NCI-H524 (cell line): ENCODE data around the gene CES5A.
"Not testable (repeated sequence)": the region's sequence is repeated elsewhere in the genome, so short reads cannot be mapped to it uniquely, and the experiment has no call there.

Source experiments
- DNase-seq, 2 experiments: peaks; one replicate each; lab custom pipeline; 2025; lab: John Stamatoyannopoulos, UW

Gene CES5A, protein sequence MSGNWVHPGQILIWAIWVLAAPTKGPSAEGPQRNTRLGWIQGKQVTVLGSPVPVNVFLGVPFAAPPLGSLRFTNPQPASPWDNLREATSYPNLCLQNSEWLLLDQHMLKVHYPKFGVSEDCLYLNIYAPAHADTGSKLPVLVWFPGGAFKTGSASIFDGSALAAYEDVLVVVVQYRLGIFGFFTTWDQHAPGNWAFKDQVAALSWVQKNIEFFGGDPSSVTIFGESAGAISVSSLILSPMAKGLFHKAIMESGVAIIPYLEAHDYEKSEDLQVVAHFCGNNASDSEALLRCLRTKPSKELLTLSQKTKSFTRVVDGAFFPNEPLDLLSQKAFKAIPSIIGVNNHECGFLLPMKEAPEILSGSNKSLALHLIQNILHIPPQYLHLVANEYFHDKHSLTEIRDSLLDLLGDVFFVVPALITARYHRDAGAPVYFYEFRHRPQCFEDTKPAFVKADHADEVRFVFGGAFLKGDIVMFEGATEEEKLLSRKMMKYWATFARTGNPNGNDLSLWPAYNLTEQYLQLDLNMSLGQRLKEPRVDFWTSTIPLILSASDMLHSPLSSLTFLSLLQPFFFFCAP

DNA sequence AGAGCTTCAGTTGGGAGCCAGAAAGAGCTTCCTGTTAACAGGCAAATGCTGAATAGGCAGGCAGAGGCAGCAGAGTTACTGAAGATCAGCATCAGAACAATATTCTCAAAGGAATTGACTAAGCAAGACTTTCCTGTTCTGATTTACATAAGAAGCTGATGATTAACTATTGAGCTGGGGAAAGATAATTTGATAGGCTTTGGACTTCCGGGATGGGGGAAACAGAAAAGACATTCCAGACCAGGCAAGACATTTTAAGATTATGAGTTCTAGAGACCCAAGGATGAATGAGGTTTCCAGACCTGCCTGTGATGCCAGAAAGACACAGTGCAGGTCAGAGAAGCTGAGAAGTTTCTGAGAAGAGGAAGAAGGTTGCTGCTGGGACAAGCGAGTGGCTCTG is at the start of gene CES5A:
TSS of gene CES5A (minus strand) at position 101 of the 400 bp plus-strand sequence. CDS start 152 bp downstream, outside the sequence.
- no peak for DNase-seq

DNA sequence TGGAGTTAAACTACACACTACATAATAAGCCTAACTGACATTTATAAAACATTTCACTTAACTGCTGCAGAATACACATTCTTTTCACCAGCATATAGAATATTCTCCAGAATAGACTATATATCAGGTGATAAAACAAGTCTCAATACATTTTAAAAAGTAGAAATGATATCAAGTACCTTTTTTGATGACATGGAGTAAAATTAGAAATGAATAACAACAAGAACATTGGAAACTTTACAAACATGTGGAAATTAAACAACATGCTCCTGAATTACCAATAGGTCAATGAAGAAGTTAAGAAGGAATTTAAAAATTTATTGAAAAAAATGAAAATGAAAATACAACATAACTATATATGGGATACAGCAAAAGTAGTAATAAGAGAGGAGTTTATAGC is 47.5 kb upstream of the CES5A start:
- no peak for DNase-seq

DNA sequence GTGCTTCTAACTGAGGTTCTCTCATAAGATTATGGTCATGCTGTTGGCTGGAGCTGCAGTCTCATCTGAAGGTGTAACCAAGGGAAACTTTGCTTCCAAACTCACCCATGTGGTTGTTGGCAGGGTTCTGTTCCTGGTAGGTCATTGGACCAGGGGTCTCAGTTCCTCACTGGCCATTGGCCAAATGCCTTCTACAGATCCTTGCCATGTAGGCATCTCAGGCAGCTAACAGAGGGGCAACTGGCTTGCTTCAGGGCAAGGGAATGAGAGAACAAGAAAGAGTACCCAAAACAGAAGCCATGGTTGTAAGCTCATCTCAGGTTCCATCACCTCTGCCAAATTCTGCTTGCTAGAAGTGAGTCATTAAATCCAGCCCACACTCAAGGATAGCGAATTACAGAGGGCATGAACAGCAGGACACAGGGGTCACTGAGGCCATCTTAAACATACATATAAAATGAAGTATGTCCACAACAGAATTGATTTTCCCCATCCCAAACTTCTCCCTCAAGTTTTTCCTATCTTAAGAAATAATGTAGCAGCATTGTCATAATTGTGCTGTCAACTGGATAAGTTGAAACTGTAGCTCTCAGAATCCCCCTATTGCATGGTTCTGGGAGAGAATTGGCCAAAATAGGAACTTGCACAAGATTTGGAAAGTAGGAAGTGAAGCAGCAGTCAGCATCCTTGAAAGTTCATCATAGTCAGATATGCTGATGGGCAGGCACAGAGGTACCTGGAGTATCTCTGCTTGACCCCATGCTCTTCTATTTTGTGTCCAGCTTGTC is 42.4 kb upstream of the CES5A start:
- DNase-seq, result no peak

DNA sequence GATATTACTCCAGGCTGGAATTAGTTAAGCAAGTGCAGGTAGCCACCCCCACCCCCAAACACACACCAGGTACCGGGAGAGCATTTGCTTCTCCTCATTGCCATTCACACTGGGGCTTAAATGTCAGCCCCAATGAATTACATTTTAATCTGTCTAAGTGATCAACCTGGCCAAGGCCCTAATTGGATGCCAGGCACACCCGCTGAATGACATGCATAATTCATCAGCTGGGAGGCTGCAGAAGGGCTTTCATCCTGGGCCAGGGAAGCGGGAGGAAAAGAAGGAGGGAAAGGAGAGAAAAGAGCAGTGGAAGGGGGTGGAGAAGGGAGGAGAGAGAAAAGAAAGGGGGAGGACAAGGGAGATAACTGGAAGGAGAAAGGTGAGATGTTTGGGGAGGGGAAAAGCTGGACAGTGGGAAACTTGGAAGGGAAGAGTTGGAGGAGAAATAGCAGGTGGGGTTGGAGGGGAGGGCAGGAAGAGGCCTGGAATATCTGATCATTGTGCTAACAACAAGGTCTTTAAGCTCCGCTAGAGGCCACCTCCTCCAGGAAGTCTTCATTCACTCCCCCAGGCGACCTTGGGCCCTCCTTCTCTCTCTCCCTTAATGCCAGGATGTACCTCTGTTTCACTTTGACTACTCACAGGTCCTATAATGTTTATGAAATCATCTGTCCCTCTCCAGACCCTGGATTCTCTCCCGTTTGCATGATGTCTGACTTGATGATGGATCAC is 40.1 kb upstream of the CES5A start:
- DNase-seq, result peak; percentile 28 to 84

DNA sequence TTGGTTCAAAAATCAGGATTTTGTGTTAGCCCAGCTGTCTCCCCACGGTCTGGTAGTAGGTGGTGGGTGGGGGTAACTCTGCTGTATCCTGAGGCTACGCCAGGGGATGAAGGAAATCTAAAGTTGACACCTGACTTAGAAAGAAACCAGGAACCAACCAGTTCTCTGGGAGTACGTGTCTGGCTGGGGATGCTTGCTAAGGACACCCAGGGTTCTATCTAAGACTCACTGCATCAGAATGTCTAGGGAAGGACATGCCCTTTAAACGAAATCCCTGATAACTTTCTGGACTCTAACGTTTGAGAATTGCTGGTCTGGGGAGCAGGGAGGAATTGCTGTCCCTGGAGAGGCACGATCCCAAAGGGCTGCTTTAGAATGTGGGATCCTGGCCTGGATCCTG is 39.2 kb upstream of the CES5A start:
- no peak for DNase-seq

DNA sequence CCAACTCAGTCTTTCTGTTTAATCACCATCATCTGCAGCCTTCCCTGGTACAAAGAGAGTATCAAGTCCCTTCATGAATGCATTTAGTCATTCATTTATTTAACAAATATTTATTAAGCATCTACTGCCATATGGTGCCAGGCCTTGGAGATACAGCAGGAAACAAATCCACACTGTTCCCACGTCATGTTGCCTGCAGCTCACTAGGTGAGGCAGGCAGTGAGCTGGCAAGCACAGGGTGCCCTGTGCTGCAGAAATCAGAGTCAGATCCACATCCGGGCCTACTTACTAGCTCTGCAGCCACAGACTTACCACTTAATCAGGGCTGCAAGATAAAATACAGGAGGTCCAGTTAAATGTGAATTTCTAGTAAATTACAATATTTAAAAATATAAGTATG is 38.5 kb upstream of the CES5A start:
- DNase-seq, result peak in 1 of 2 experiments; percentile 48

DNA sequence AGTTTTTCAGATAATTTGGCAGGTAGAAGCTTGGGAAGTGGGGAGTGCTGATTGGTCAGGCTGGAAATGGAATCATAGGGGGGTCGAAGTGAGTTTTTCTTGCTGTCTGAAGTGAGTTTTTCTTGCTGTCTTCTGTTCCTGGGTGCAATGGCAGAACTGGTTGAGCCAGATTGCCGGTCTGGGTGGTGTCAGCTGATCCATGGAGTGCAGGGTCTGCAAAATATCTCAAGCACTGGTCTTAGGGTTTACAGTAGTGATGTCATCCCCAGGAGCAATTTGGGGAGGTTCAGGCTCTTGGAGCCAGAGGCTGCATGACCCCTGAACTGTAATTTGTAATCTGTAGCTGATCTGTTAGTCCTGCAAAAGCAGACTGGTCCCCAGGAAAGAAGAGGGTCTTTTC is 37.9 kb upstream of the CES5A start:
- not testable (repeated sequence) for DNase-seq

DNA sequence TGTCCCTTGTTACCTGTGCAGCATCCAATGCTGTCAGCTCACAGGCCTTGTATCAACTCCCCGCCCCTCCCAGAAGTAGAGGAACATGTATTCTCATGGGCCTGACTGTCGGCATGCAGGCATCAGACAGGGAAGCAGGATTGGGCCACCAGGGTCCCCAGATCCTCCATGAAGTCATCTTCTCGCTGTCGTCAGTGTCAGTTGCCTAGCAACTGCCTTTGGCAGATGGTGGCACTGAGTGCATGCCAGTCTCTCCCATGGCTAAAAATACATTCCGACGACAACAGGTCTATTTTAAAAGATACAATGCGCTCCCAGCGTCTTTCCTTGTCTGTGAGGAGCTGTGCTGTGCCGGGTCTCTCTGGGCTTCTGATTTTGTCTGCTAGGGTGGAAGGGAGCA is 36.8 kb upstream of the CES5A start:
- peak; percentile 71 to 77 for DNase-seq

DNA sequence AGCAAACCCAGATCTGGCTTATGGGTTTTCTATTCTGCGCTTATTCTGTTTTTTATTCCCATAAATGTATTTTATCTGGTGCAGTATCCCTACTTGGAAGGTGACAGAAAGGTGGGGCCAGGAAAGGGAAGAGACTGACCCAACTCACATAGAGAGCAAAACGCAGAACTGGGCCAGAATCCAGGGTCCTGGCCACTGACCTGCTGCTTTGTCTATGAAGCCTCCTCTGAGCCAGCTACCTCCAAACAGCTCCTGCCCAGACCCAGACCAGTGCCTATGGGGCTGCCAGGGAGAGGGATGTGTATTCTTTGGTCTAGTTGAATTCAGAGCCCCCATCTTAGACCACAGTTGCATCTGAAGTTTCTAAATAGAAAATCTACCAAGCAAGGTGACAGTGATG is 36.4 kb upstream of the CES5A start:
- no peak for DNase-seq

DNA sequence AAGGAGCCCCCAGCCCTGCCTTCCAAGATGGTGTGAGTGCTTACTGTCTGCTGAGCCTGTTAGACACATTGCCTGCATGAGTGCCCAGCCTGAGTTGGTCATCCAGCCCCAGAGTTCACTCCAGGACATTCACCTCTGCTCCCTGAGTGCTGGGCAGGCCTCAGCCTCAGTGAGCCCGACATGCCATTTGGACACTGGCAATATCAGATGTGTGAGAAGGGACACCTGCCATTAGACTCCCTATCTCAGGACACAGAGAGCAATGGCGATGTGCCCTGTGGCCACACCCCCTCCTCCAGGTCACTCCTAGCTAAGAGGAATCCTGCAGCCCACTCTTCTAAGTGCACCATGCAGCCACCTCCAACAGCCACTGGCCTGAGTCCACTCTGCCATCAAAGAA is 34.7 kb upstream of the CES5A start:
- DNase-seq, result no peak

DNA sequence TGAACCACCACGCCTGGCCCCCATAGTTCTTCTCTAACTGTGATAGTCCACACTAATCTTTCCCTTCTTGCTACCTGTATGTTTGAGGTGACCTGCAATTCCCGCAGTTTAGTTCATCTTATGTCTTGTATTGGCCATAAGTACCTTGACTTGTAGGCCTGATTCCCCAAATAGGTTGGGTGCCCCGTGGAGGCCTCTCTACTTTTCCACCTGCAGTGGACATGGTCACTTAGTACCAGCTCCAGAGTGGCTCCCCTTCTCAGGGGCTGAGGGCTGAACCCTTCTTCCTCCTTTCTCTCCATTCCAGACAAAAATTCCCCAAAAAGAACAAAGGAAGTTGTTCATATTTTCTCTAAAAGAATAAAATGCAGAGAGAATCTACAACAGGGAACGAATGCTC is 33.5 kb upstream of the CES5A start:
- DNase-seq, result no peak

DNA sequence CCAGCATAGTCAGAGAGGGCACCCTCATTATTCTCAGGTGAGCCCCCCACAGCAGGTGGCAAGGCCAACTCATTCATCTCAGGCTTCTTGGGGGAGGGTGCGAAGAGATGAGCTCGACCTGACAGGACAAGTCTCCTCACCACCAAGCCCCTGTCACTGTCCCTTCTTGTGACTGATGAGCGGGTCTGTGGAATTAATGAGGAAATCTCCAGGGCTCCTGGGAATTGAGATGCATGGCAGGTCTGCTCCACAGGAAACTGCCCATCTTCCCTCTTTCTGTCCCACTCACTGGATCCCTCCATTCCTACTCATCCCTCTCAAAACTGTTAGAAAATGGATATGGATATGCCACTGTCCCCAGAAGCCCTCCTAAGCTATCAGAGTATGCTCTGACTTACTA is 32.5 kb upstream of the CES5A start:
- no peak for DNase-seq

DNA sequence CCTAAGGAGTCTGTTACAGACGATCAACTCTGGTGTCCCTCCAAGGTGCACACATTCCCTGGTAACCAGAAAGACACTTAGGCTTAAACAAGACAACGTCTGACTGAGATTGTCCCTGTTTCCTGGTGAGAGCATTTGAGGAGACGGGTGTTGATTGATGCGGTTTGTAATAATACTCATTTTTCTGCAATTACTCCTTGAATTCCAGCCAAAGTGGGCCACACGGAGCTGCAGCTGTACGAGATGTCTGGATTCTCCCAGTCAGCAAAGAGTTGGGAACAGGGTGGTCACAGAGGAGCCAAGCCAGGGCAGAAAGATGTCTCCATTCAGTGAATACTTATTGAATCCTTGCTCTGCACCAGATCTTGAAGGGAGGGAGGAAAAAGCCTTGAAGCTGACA is 30.9 kb upstream of the CES5A start:
- DNase-seq, result no peak

DNA sequence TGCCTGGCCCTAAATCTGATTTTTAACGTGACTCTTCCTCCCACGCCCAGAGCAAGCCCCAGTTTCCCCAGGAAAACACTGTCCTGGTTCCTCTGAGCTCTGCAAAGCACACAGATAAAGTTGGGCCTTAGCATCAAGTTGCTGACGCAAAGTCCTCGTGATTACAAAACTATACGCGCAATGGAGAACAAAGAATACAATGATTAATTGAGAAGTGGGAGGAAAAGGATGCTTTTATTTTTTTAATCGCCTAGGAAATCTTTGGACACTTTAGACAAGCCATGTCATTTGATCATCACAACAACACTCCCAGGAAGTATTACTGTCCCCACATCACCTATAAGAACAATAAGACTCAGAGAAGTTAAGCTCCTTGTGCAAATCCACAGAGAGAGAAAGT is 30.5 kb upstream of the CES5A start:
- no peak for DNase-seq

DNA sequence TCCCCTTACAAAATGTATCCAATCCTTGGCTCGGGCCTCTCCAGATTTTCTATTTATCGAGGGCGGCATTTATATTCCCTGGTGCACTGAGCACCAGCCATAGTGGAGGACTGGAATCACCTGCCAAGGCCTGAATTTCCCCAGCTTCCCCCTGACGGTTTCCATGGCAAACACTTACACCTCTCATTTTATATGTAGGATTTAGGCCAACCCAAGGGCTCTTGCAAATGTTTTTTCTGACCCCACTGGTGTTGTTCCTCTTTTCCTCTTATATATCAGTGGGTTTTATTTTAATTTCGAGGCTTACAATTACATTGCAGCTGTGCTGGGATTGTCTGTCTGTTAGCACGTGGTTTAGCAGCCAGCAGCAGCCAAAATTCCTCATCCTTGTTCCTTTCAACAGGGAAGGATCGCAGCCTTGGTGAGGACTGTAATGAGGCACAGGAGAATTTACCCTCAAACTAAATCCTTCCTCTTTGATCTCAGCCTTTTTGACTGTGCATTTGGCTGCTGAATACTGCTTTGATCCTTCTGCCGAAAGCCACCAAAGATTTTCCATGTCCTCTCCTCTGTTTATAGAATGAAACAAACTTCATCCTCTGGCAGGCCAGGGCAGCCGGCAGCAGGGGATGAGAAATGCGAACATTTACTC is 26.5 kb upstream of the CES5A start:
- no peak for DNase-seq

DNA sequence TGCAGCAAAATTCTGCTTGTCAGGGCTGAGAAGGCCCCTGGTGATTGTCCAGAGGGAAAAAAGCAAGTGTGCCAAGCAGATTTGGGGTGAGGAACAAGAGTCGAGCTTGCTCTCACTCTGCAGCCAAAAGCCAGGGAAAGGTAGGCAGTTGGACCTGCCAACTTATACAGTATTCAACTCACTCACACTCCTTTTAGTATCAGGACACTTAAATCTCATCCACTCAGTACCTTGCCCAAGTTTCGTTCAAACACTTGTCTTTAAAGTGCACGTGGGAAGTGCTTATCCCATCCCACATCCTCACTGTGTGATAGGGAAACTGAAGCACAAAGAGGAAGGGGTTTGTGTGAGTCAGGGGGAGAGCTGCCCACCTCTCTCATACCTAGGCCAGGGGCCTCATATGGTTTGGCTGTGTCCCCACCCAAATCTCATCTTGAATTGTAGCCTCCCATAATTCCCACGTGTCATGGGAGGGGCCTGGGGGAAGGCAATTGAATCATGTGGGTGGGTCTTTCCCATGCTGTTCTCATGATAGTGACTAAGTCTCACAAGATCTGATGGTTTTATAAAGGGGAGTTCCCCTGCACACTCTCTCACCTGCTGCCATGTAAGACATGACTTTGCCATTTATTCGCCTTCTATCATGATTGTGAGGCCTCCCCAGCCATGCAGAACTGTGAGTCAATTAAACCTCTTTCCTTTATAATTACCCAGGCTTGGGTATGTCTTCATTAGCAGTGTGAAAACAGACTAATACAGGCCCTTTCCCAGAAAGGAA is 25.6 kb upstream of the CES5A start:
- DNase-seq, result no peak

DNA sequence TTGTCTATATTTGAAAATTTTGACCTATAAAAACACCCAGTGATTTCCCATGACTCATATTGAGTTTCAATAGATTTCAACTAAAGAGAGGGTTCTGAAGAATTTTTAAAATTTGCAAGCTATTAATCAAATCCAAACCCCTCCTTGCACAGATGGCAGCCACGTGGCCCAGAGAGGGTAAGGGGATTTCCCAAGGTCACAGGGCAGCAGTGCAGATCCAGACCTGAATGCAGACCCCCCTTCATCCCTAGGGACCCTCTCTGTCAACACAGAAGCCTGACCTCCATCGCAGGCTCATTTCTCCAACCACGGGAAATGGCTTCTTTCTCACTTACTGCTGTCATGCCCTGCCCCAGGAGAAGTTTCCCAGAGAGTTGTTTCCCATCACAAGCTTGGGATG is 24.7 kb upstream of the CES5A start:
- DNase-seq, result no peak

DNA sequence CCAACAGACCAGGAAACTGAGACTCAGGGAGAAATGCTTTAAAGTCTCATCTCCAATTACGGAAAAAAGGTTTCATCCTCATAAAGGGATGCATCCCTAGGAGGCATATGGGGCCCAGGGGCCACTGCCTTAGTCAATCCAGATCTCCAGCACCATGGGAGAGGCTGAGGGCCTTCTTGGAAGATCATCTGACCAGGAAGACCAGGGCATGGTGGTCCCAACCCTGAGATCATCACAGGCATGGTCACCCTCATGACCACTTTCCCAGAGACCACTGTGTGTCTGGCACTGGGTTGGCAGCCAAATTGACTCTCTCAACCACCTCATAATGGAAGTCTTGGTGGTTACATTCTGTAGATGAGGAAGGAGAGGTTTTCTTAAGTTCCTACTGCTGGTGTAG is 23.4 kb upstream of the CES5A start:
- DNase-seq, result no peak

DNA sequence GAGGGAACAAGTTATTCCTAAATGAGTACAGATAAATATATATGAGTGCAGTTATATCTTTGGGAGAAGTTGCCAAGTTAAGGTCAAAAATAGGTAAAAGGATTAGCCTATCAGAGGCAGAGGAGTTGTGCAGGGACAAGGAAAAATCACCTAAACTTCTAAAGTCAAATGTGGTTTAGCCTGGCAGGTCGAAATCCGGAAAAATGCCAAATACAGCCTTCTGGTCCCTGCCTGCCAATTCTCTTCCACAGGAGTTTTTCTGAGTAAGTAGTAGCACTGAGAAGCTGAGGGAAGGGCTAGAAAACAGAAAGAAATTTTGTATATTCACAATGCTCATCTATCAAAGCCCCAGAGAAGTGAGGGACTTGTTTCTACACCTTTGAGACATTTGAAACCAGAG is 17.6 kb upstream of the CES5A start:
- no peak for DNase-seq

DNA sequence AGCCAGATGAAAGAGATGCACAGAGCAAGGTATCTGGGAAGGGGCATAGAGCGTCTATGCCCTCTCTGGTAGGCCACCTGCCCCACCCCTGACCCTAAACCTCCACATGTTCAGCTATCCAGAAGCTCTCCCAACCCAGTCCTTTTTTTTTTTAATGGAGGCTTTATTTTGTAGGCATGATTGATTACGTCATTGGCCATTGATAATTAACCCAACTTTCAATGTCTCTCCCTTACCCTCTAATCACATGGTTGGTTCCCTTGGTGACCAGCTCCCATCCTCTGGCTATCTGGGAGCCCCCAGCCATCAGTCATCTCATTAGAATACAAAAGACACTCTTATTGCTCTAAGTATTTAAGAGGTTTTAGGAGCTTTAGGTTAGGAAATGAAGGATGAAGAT is 14.3 kb upstream of the CES5A start:
- DNase-seq, result no peak

DNA sequence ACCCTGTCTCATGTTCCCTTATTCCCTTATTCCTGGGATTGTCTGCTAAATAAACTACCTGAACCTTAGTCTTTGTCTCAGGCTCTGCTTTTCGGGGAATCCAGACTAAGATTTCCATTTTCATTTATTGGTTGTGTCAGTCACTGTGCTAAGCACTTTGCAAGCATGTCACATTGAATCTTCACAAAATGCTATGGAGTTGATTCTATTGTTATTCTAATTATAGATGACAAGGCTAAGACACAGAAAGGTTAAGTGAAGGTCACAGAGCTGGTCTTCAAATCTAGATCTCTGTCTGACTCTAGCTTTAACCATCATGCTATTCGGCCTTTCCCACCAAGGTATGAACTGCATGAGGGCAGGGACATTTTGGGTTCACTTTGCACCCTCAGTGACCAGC is 13.4 kb upstream of the CES5A start:
- DNase-seq, result no peak
